Measurements from ENCODE around the gene KIF3A.

Gene KIF3A

DNA sequence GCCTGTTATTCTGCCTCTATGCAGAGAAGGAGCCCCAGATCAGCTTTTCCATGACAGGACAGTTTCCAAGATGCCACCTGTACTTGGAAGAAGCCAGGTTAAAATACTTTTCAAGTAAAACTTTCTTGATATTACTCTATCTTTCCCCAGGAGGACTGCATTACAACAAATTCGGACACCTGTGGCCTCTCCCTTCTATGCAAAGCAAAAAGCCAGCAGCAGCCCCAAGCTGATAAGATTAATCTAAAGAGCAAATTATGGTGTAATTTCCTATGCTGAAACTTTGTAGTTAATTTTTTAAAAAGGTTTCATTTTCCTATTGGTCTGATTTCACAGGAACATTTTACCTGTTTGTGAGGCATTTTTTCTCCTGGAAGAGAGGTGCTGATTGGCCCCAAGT, 63.9 kb downstream of the KIF3A start:
- no peaks in the 10 kb centered on the region for H3K4me1 ChIP-seq (ENCODE audit: low read length)
- H3K9me3 ChIP-seq (replicated peaks; ENCODE audit: insufficient read depth, low read length), result no peaks in the 10 kb centered on the region
- TF ChIP-seq EZH2 (optimal IDR thresholded peaks at IDR 0.05; ENCODE audit: low read depth, low read length) (no peak), EZH2phosphoT487 (IDR thresholded peaks at IDR 0.05; ENCODE audit: low read length) (no peak), CTCF (IDR thresholded peaks at IDR 0.05; ENCODE audit: low read length) (no peak)
- no peaks in the 10 kb centered on the region for H3K9me2 ChIP-seq (replicated peaks; ENCODE audit: insufficient read depth, low read length)
- no peaks in the 10 kb centered on the region for H3K79me2 ChIP-seq (ENCODE audit: low read length)
- no peaks in the 10 kb centered on the region for H3F3A ChIP-seq (ENCODE audit: insufficient read depth, low read length)
- H3K27me3 ChIP-seq (replicated peaks; ENCODE audit: insufficient read depth, low read length), result no peaks in the 10 kb centered on the region
- H4K20me1 ChIP-seq (ENCODE audit: insufficient read depth, low read length), result no peaks in the 10 kb centered on the region
- H3K36me3 ChIP-seq (replicated peaks; ENCODE audit: insufficient read depth, low read length), result no peaks in the 10 kb centered on the region
- H3K4me2 ChIP-seq (ENCODE audit: low read depth, low read length), result no peak overlapping the region
- H2AFZ ChIP-seq (ENCODE audit: low read length), result no peak overlapping the region
- DNase-seq, result no peak
- no peak overlapping the region for H3K27ac ChIP-seq (ENCODE audit: low read length)
- no peak overlapping the region for H3K9ac ChIP-seq (ENCODE audit: low read length)
- no peak overlapping the region for H3K4me3 ChIP-seq (ENCODE audit: low read length)

DNA sequence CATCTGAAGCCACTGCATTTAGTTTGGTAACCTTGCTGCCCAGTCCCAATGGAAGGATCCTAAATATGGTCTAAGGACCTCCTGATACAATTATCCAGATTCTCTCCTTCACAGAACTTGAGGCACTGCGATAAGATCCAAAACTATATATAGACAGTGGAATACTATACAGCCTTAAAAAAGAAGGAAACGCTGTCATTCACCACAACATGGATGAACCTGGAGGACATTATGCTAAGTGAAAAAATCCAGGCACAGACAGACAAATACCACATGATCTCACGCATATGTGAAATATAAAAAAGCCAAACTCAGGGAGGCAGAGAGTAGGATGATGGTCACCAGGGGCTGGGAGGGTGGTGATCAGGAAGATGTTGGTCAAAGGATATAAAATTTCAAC, 66.3 kb downstream of the KIF3A start:
- Histone ChIP-seq H3K36me3 (replicated peaks; ENCODE audit: insufficient read depth, low read length) (no peaks in the 10 kb centered on the region), H3K4me1 (ENCODE audit: low read length) (no peaks in the 10 kb centered on the region), H4K20me1 (ENCODE audit: insufficient read depth, low read length) (no peaks in the 10 kb centered on the region), H3K79me2 (ENCODE audit: low read length) (no peaks in the 10 kb centered on the region), H3K9me3 (replicated peaks; ENCODE audit: insufficient read depth, low read length) (no peaks in the 10 kb centered on the region), H3K27ac (ENCODE audit: low read length) (no peak overlapping the region), H2AFZ (ENCODE audit: low read length) (no peak overlapping the region), H3K4me3 (ENCODE audit: low read length) (no peak overlapping the region), H3K9ac (ENCODE audit: low read length) (no peak overlapping the region), H3K4me2 (ENCODE audit: low read depth, low read length) (no peak overlapping the region), H3F3A (ENCODE audit: insufficient read depth, low read length) (no peaks in the 10 kb centered on the region), H3K9me2 (replicated peaks; ENCODE audit: insufficient read depth, low read length) (no peaks in the 10 kb centered on the region), H3K27me3 (replicated peaks; ENCODE audit: insufficient read depth, low read length) (no peaks in the 10 kb centered on the region)
- no peak for DNase-seq
- TF ChIP-seq CTCF (IDR thresholded peaks at IDR 0.05; ENCODE audit: low read length) (no peak), EZH2phosphoT487 (IDR thresholded peaks at IDR 0.05; ENCODE audit: low read length) (no peak), EZH2 (optimal IDR thresholded peaks at IDR 0.05; ENCODE audit: low read depth, low read length) (no peak)

GRCh38 chr5:132669966-132670882, 67.1 kb downstream of the KIF3A start:
- no peaks in the 10 kb centered on the region for H3F3A ChIP-seq (ENCODE audit: insufficient read depth, low read length)
- H4K20me1 ChIP-seq (ENCODE audit: insufficient read depth, low read length), result no peaks in the 10 kb centered on the region
- H3K9me3 ChIP-seq (replicated peaks; ENCODE audit: insufficient read depth, low read length), result no peaks in the 10 kb centered on the region
- no peak overlapping the region for H2AFZ ChIP-seq (ENCODE audit: low read length)
- no peak overlapping the region for H3K9ac ChIP-seq (ENCODE audit: low read length)
- no peak overlapping the region for H3K27ac ChIP-seq (ENCODE audit: low read length)
- DNase-seq, result no peak
- no peaks in the 10 kb centered on the region for H3K79me2 ChIP-seq (ENCODE audit: low read length)
- H3K4me3 ChIP-seq (ENCODE audit: low read length), result no peak overlapping the region
- TF ChIP-seq CTCF (IDR thresholded peaks at IDR 0.05; ENCODE audit: low read length), result no peak
- TF ChIP-seq EZH2phosphoT487 (IDR thresholded peaks at IDR 0.05; ENCODE audit: low read length), result no peak
- TF ChIP-seq EZH2 (optimal IDR thresholded peaks at IDR 0.05; ENCODE audit: low read depth, low read length), result no peak
- no peaks in the 10 kb centered on the region for H3K27me3 ChIP-seq (replicated peaks; ENCODE audit: insufficient read depth, low read length)
- H3K9me2 ChIP-seq (replicated peaks; ENCODE audit: insufficient read depth, low read length), result no peaks in the 10 kb centered on the region
- no peaks in the 10 kb centered on the region for H3K36me3 ChIP-seq (replicated peaks; ENCODE audit: insufficient read depth, low read length)
- no peak overlapping the region for H3K4me2 ChIP-seq (ENCODE audit: low read depth, low read length)
- H3K4me1 ChIP-seq (ENCODE audit: low read length), result no peaks in the 10 kb centered on the region

All from MM.1S (cell line).